Spleen (tissue), 11 donors: ENCODE results near the gene KCNK6. TPM values are rescaled to one million over a fixed set of nuclear protein-coding genes. Genes with fewer than 3 reads are reported as not detected.
A peak's percentile ranks its signal among the peaks of the same experiment; 100 is the strongest.

Experiments
- DNase-seq: peaks from one replicate; pipeline ENCODE4 v3.0.0-alpha.2; 2020
- H3K27ac ChIP-seq, 8 donors: fragments of 200-600 bp; sonication (generic) in 7 of 8; 1 replicate in 4 of 8; 2 replicates in 4 of 8; pipeline versions ENCODE4 v1.5.0 to v1.8.0; 2016 to 2021; ENCODE audit warnings: inconsistent platforms in 4 of 8, mild to moderate bottlenecking in 4 of 8, moderate library complexity in 1 of 8
- H3K27me3 ChIP-seq, 7 donors: fragments of 200-600 bp; sonication (generic) in 6 of 7; replicated peaks in 1 of 7; 1 replicate in 4 of 7; 2 replicates in 3 of 7; pipeline versions ENCODE4 v1.5.0 to v1.8.0; 2016 to 2021; ENCODE audit warnings: inconsistent platforms in 3 of 7, mild to moderate bottlenecking in 1 of 7
- H3K36me3 ChIP-seq, 6 donors: fragments of 200-600 bp; sonication (generic) in 5 of 6; 1 replicate in 4 of 6; 2 replicates in 2 of 6; pipeline versions ENCODE4 v1.5.0 to v1.8.0; 2016 to 2021; ENCODE audit warnings: inconsistent platforms in 2 of 6
- H3K4me1 ChIP-seq, 6 donors: fragments of 200-600 bp; sonication (generic) in 5 of 6; 1 replicate in 3 of 6; 2 replicates in 3 of 6; pipeline versions ENCODE4 v1.5.0 to v1.8.0; 2016 to 2021; ENCODE audit warnings: inconsistent platforms in 3 of 6
- H3K4me3 ChIP-seq, 8 donors: fragments of 200-600 bp; sonication (generic) in 7 of 8; 1 replicate in 4 of 8; 2 replicates in 4 of 8; pipeline versions ENCODE4 v1.5.0 to v1.8.0; 2016 to 2021; ENCODE audit warnings: inconsistent platforms in 4 of 8, mild to moderate bottlenecking in 4 of 8, moderate library complexity in 2 of 8
- H3K9me3 ChIP-seq, 8 donors: fragments of 200-600 bp; sonication (generic) in 7 of 8; 1 replicate in 4 of 8; 2 replicates in 4 of 8; pipeline versions ENCODE4 v1.5.0 to v1.8.0; 2016 to 2021; ENCODE audit warnings: inconsistent platforms in 4 of 8
- POLR2A ChIP-seq, 3 donors: fragments of 450-650 bp; IDR thresholded peaks; one replicate each; pipeline ENCODE4 v1.5.1; 2017; ENCODE audit warnings: antibody characterized with exemption in 3 of 3, mild to moderate bottlenecking in 1 of 3
- POLR2AphosphoS5 ChIP-seq, 3 donors: sonication (generic); formaldehyde crosslinking; IDR thresholded peaks; one replicate each; pipeline ENCODE4 v1.5.1; 2017; ENCODE audit warnings: antibody characterized with exemption in 3 of 3
- WGBS, 5 donors: extraction: QIAGEN DNeasy Blood & Tissue Kit in 3 of 5; methylation state at CpG; one replicate each; pipeline versions ENCODE4 v1.1.5 to v1.1.7; 2013 to 2018; 5-methylcytosine and 5-hydroxymethylcytosine counted together
- intact Hi-C: fragments of 100-400 bp; cut with DNase I; formaldehyde crosslinking; loops from one replicate; pipeline ENCODE4 v1.15.0; 2023; ENCODE audit warnings: low total_unique reads
- polyA plus RNA-seq, 3 donors: library from polyadenylated mRNA; stranded (reverse); fragments of 200-250 nt; gene quantifications; one replicate each; pipeline ENCODE4 v1.2.1, GENCODE V29; 2013
- total RNA-seq, 7 donors: library from RNA; depleted of rRNA in 3 of 7; stranded (reverse); fragments of >200 nt in 3 of 7; fragmentation: NEBNext Ultra II Directional in 4 of 7; extraction: Animal tissue kit (Norgen Biotek cat#: 25700) in 4 of 7; gene quantifications; one replicate each; pipeline versions ENCODE4 v1.1.0 to v1.2.1, GENCODE V29; 2016 to 2021
- TF ChIP-seq, protein P1 (sequence below), 11 experiments: fragments of 200-600 bp in 7 of 11; fragments of 450-650 bp in 4 of 11; sonication (generic) in 4 of 11; IDR thresholded peaks in 8 of 11; conservative IDR thresholded peaks in 3 of 11; 1 replicate in 7 of 11; 2 replicates in 4 of 11; pipeline versions ENCODE4 v1.4.0 to v1.8.0; 2016 to 2021; ENCODE audit warnings: antibody characterized with exemption in 11 of 11, inconsistent platforms in 4 of 11, mild to moderate bottlenecking in 1 of 11
- donor health status: healthy with polysubstance abuse.
- donor health status: DM: no; HTN: no; CAD: no; lungs with moderate emphysema.
- donor health status: DM: no; HTN: no; CAD: no.
- donor health status: Bipolar disorder and iron deficiency.
- donor health status: healthy.
- donor health status: DM: no; HTN: no; CAD: no.
- donor health status: DM: yes; HTN: yes; CAD: no.

The KCNK6 gene
- total and polyA plus RNA-seq, 10 donors, result 3.8 to 25.9 (median 13.6) TPM

DNA sequence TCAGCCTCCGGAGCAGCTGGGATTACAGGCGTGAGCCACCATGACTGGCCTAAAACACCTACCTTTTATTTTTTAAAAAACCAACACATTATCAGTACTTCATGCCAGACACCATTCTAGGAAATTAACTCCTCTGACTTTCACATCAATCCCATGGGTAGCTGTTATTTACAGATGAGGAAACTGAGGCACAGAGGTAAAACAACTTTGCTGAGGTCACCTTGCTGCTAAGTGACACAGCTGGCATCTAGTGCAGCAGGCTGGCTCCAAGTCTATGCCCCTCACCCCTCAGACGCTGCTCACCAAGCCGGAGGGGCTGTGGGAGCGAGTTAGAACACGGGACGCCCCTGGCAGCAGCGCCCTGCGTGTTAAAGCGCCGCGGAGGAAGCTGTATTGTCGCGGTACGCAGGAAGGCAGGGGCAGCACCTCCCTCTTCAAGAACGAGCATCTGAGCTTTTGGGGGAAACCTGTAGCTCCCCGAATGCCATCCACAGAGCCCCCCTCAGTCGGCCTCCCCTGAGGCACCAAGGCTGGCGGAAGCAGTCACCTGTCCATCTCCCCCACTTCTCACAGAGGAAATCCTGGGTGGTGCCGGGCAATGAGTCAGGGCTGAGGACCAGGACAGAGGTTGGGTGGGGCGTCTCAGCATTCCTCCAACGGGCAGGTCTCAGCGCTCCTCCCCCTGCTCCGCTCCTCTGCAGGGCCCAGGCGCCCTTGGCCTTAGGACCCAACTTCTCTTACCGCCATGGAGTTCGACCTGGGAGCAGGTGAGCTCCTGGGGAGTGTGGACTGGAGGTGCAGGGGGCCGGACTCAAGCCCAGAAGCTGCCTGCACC lies 15.9 kb upstream of the KCNK6 start, which contains the start of gene C19orf33:
Gene C19orf33 (plus strand): TSS at position 735 of the 835 bp plus-strand sequence. CDS start 11 bp downstream, at position 746.
- DNase-seq, result no peak
- peak within 1 kb of the TSS in 6 of 8 donors; percentile 47 to 74 (median 66) for H3K27ac ChIP-seq
- no peaks in the 10 kb centered on the region for H3K9me3 ChIP-seq

DNA sequence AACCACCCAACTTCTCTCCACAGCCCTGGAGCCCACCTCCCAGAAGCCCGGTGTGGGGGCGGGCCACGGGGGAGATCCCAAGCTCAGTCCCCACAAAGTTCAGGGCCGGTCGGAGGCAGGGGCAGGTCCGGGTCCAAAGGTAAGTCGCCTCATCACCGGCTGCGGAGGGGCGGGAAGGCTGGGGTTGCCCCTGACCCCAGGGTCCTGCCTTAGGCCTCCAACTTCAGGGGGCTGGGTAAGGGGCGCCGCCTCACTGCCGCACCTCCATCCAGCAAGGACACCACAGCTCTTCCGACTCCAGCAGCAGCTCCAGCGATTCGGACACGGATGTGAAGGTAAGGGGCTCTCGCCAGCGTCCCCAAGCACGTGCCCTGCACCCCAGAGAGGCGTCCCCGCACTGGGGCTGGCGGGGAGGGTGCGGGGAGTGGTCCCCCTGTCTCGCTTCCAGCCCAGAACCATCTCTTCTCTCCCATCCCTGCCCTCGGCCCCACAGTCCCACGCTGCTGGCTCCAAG lies 15.2 kb upstream of the KCNK6 start:
- TF ChIP-seq, protein P1, sequence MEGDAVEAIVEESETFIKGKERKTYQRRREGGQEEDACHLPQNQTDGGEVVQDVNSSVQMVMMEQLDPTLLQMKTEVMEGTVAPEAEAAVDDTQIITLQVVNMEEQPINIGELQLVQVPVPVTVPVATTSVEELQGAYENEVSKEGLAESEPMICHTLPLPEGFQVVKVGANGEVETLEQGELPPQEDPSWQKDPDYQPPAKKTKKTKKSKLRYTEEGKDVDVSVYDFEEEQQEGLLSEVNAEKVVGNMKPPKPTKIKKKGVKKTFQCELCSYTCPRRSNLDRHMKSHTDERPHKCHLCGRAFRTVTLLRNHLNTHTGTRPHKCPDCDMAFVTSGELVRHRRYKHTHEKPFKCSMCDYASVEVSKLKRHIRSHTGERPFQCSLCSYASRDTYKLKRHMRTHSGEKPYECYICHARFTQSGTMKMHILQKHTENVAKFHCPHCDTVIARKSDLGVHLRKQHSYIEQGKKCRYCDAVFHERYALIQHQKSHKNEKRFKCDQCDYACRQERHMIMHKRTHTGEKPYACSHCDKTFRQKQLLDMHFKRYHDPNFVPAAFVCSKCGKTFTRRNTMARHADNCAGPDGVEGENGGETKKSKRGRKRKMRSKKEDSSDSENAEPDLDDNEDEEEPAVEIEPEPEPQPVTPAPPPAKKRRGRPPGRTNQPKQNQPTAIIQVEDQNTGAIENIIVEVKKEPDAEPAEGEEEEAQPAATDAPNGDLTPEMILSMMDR (IDR thresholded peaks at IDR 0.05 in 8 of 11, conservative IDR thresholded peaks at IDR 0.05 in 3 of 11), result no peak
- no peak for TF ChIP-seq POLR2AphosphoS5 (IDR thresholded peaks at IDR 0.05)
- no peak for TF ChIP-seq POLR2A (IDR thresholded peaks at IDR 0.05)
- DNase-seq, result no peak
- Histone ChIP-seq H3K27ac (peak overlapping the region in 6 of 8 donors; percentile 47 to 73 (median 62)), H3K4me3 (peak overlapping the region in 2 of 8 donors; percentile 28 to 63), H3K36me3 (peaks cover 0 to 64% (median 36%) of the 10 kb centered on the region in 6 donors), H3K27me3 (no peaks in the 10 kb centered on the region), H3K4me1 (peaks cover 0 to 29% (median 9%) of the 10 kb centered on the region in 6 donors), H3K9me3 (no peaks in the 10 kb centered on the region)
- 73 to 82% (median 79%) methylated on average over 9 to 27 of the region's 27 CpGs for WGBS, 5 donors
- intact Hi-C loops, result no loop called here

More for the DNA sequence above, 15.9 kb upstream of the KCNK6 start, which contains the start of gene C19orf33:
- 39 to 47% (median 43%) methylated on average over 10 to 28 of the region's 28 CpGs for WGBS, 5 donors
- no peaks in the 10 kb centered on the region for H3K27me3 ChIP-seq
- H3K36me3 ChIP-seq, result peaks cover 0 to 57% (median 29%) of the 10 kb centered on the region in 6 donors
- peaks cover 0 to 27% (median 9%) of the 10 kb centered on the region in 6 donors for H3K4me1 ChIP-seq
- peak in 2 of 3 donors; percentile 27 to 40 for TF ChIP-seq POLR2AphosphoS5 (IDR thresholded peaks at IDR 0.05)
- no peak for TF ChIP-seq POLR2A (IDR thresholded peaks at IDR 0.05)
- intact Hi-C loops, result no loop called here
- H3K4me3 ChIP-seq, result peak within 1 kb of the TSS in 5 of 8 donors; percentile 25 to 63 (median 28)

DNA sequence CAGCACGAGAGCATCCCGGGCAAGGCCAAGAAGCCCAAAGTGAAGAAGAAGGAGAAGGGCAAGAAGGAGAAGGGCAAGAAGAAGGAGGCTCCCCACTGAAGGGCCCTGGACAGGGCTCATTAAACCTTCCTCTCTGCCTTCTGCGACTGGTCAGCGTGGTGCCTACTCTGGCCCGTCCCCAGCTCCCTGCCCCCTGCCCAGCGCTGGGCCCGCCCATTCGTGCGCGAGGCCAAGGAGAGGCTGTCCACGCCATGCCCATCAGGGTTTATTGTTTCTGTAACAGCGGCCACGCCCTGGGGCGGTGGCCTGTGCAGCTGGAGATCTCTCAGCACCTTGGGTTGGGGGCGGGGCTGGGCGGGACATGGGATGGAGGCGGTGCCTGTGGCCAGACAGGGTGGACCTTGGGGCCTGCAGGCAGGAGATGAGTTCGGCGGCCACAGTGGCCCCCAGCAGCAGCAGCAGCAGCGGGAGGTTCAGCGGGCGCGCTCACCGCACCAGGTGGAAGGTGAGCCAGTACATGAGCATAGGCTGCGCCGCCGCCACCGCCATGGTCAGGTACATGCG lies 14.7 kb upstream of the KCNK6 start:
- Histone ChIP-seq H3K36me3 (peaks cover 0 to 68% (median 37%) of the 10 kb centered on the region in 6 donors), H3K9me3 (no peaks in the 10 kb centered on the region), H3K27ac (peak overlapping the region in 6 of 8 donors; percentile 47 to 74 (median 66)), H3K4me1 (peaks cover 0 to 29% (median 9%) of the 10 kb centered on the region in 6 donors), H3K27me3 (no peaks in the 10 kb centered on the region), H3K4me3 (peak overlapping the region in 7 of 8 donors; percentile 19 to 63 (median 26))
- WGBS, 5 donors, result 75 to 92% (median 79%) methylated on average over 19 to 29 of the region's 29 CpGs
- TF ChIP-seq POLR2A (IDR thresholded peaks at IDR 0.05) (peak in 1 of 3 donors; percentile 46), POLR2AphosphoS5 (IDR thresholded peaks at IDR 0.05) (peak; percentile 46 to 85 (median 84))
- TF ChIP-seq, protein P1 (IDR thresholded peaks at IDR 0.05 in 8 of 11, conservative IDR thresholded peaks at IDR 0.05 in 3 of 11), result no peak
- intact Hi-C loops, result no loop called here
- DNase-seq, result peak; percentile 86

DNA sequence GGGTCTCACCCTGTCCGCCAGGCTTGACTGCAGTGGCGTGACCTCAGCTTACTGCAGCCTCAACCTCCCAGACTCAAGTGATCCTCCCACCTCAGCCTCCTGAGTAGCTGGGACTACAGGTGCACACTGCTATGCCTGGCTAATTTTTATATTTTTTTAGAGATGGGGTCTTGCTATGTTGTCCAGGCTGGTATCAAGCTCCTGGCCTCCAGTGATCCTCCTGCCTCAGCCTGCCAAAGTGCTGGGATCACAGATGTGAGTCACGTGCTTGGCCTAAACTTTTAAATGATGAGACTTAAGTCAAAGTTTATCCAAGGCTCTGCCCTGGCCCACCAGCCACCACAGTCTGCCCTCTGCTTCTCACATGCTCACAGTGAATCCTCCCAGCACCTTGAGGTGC lies 13.4 kb upstream of the KCNK6 start:
- no peak overlapping the region for H3K4me3 ChIP-seq
- DNase-seq, result no peak
- WGBS, 5 donors, result 85 to 98% (median 90%) methylated on average over 3 of the region's 3 CpGs
- intact Hi-C loops, result no loop called here
- H3K27me3 ChIP-seq, result no peaks in the 10 kb centered on the region
- H3K36me3 ChIP-seq, result peaks cover 0 to 68% (median 37%) of the 10 kb centered on the region in 6 donors
- H3K4me1 ChIP-seq, result peaks cover 0 to 29% (median 9%) of the 10 kb centered on the region in 6 donors
- H3K27ac ChIP-seq, result no peak overlapping the region
- TF ChIP-seq, protein P1 (IDR thresholded peaks at IDR 0.05 in 8 of 11, conservative IDR thresholded peaks at IDR 0.05 in 3 of 11), result no peak
- TF ChIP-seq POLR2AphosphoS5 (IDR thresholded peaks at IDR 0.05), result no peak
- no peak for TF ChIP-seq POLR2A (IDR thresholded peaks at IDR 0.05)
- no peaks in the 10 kb centered on the region for H3K9me3 ChIP-seq
